ENCODE results near the gene SPTBN1.

DNA sequence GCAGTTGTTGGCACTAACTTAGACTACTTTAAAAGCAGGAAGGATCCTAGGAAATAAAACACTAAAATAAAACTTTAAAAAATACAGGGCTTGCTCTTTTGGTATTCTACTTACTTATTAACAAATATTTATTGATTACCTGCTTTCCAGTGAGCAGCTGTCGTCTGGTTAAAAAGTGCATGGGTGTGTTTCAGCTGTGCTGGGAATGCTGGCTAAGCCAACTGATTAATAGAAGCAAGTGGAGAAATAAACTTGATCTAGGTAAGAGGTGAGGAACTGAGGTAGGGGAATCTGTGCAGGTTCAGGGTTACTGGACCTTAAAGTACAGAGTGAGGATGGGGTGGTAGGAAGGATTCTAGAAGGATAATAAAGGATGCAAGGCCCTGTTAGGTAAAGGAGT lies 110.8 kb downstream of the SPTBN1 start:
- TF ChIP-seq, protein P1, sequence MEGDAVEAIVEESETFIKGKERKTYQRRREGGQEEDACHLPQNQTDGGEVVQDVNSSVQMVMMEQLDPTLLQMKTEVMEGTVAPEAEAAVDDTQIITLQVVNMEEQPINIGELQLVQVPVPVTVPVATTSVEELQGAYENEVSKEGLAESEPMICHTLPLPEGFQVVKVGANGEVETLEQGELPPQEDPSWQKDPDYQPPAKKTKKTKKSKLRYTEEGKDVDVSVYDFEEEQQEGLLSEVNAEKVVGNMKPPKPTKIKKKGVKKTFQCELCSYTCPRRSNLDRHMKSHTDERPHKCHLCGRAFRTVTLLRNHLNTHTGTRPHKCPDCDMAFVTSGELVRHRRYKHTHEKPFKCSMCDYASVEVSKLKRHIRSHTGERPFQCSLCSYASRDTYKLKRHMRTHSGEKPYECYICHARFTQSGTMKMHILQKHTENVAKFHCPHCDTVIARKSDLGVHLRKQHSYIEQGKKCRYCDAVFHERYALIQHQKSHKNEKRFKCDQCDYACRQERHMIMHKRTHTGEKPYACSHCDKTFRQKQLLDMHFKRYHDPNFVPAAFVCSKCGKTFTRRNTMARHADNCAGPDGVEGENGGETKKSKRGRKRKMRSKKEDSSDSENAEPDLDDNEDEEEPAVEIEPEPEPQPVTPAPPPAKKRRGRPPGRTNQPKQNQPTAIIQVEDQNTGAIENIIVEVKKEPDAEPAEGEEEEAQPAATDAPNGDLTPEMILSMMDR (IDR thresholded peaks at IDR 0.05; ENCODE audit: low read depth, low read length) = no peak
- TF ChIP-seq EZH2phosphoT487 (IDR thresholded peaks at IDR 0.05; ENCODE audit: low read depth) = no peak
